GM10248 (cell line): ENCODE results near the gene RNF130.
A peak's percentile ranks its signal among the peaks of the same experiment; 100 is the strongest.

Experiments used
- CTCF ChIA-PET: fragments of 300-600 bp; sonication (Branson Sonifier 250); formaldehyde crosslinking; extraction: SDS; loops from one replicate; lab custom pipeline; 2021; ENCODE audit warnings: antibody characterized with exemption; lab: Yijun Ruan, JAX
- POLR2A ChIA-PET: fragments of 350-650 bp; sonication (Branson Sonifier 250); formaldehyde crosslinking; extraction: SDS; loops from one replicate; lab custom pipeline; 2020; ENCODE audit warnings: antibody characterized with exemption; lab: Yijun Ruan, JAX
- DNase-seq: peaks from one replicate; pipeline ENCODE4 v3.0.0; 2012; ENCODE audit errors: extremely low spot score
- CTCF ChIP-seq: IDR thresholded peaks from 2 replicates; pipeline ENCODE4 v1.5.1; 2012; ENCODE audit warnings: mild to moderate bottlenecking, low read depth; ENCODE audit errors: extremely low read depth, missing control alignments, control extremely low read depth

The RNF130 gene

GRCh38 chr5:179920175-179920574 lies 151.4 kb downstream of the RNF130 start:
- ChIA-PET POLR2A (no interaction called here), CTCF (no interaction called here)
- no peak for TF ChIP-seq CTCF
- no peak for DNase-seq

- ChIA-PET CTCF (no interaction called here), POLR2A (no interaction called here)
- no peak for DNase-seq
- TF ChIP-seq CTCF = no peak
These were observed 152.0 kb downstream of the RNF130 start for GRCh38 chr5:179919487-179920060.

GRCh38 chr5:179918742-179919486 lies 152.6 kb downstream of the RNF130 start:
- CTCF ChIA-PET = interaction anchor here (1.7 kb wide), 1 partner anchor 53 kb away, joined by 3 read pairs; no protein-coding TSS in a partner anchor
- no peak for DNase-seq
- POLR2A ChIA-PET = no interaction called here
- no peak for TF ChIP-seq CTCF

- no peak for TF ChIP-seq CTCF
- CTCF ChIA-PET = interaction anchor here (1.0 to 2.2 kb wide), 6 partner anchors 8 to 115 kb away, joined by 3 to 6 read pairs (median 4); no protein-coding TSS in a partner anchor
- POLR2A ChIA-PET = no interaction called here
- DNase-seq = no peak
These were observed 155.0 kb downstream of the RNF130 start for GRCh38 chr5:179916523-179916922.

GRCh38 chr5:179915406-179915935 lies 156.1 kb downstream of the RNF130 start:
- POLR2A ChIA-PET = no interaction called here
- no peak for TF ChIP-seq CTCF
- CTCF ChIA-PET = interaction anchor here (1.1 to 2.2 kb wide), 3 partner anchors 9 to 47 kb away, joined by 3 to 6 read pairs (median 4); no protein-coding TSS in a partner anchor
- no peak for DNase-seq

GRCh38 chr5:179914032-179914755 lies 157.4 kb downstream of the RNF130 start:
- no peak for TF ChIP-seq CTCF
- CTCF ChIA-PET = interaction anchor here (0.7 to 2.2 kb wide), 7 partner anchors 8 to 415 kb away, joined by 3 to 7 read pairs (median 4); no protein-coding TSS in a partner anchor
- POLR2A ChIA-PET = interaction anchor here (0.6 kb wide), 1 partner anchor 170 kb away, joined by 4 read pairs; no protein-coding TSS in a partner anchor
- peak; percentile 46 for DNase-seq
